GM18520 (cell line): ENCODE data around the gene GRK4.
A peak's percentile ranks its signal among the peaks of the same experiment; 100 is the strongest.
"Not testable (repeated sequence)": the region's sequence is repeated elsewhere in the genome, so short reads cannot be mapped to it uniquely, and the experiment has no call there.

Source experiments
- ATAC-seq: cut with Tn5 transposase; IDR thresholded peaks from one replicate; pipeline ENCODE4 v1.9.1; 2021; ENCODE audit not compliant: unreplicated experiment

Gene GRK4

GRCh38 chr4:2958446-2958845, 4.9 kb upstream of the GRK4 start:
- no peak for ATAC-seq

- ATAC-seq, result not testable (repeated sequence)
Measured at GRCh38 chr4:2960450-2960849, 2.9 kb upstream of the GRK4 start.

GRCh38 chr4:2961421-2961810, 2.0 kb upstream of the GRK4 start:
- no peak for ATAC-seq

GRCh38 chr4:2961811-2962441, 1.4 kb upstream of the GRK4 start:
- ATAC-seq, result no peak

GRCh38 chr4:2962614-2963174, 677 bp upstream of the GRK4 start:
- peak; percentile 5 for ATAC-seq

- ATAC-seq, result no peak
Measured at GRCh38 chr4:2963966-2964471, 648 bp downstream of the GRK4 start.

- no peak for ATAC-seq
Measured at GRCh38 chr4:2964706-2965258, 1.4 kb downstream of the GRK4 start.

- no peak for ATAC-seq
Measured at GRCh38 chr4:2965262-2965661, 1.9 kb downstream of the GRK4 start.

GRCh38 chr4:2968381-2968780, 5.0 kb downstream of the GRK4 start:
- no peak for ATAC-seq

- no peak for ATAC-seq
Measured at GRCh38 chr4:2971275-2971674, 7.9 kb downstream of the GRK4 start.

GRCh38 chr4:2977211-2978088, 14.1 kb downstream of the GRK4 start:
- no peak for ATAC-seq

- ATAC-seq, result no peak
Measured at GRCh38 chr4:2981256-2981819, 18.0 kb downstream of the GRK4 start.

- no peak for ATAC-seq
Measured at GRCh38 chr4:2982012-2982411, 18.6 kb downstream of the GRK4 start.

- not testable (repeated sequence) for ATAC-seq
Measured at GRCh38 chr4:2983715-2984114, 20.3 kb downstream of the GRK4 start.

GRCh38 chr4:2991243-2991642, 27.9 kb downstream of the GRK4 start:
- ATAC-seq, result no peak

- no peak for ATAC-seq
Measured at GRCh38 chr4:2994917-2995316, 31.5 kb downstream of the GRK4 start.

- ATAC-seq, result no peak
Measured at GRCh38 chr4:2995546-2996265, 32.3 kb downstream of the GRK4 start.

- ATAC-seq, result no peak
Measured at GRCh38 chr4:2996415-2996814, 33.0 kb downstream of the GRK4 start.

GRCh38 chr4:3007724-3008123, 44.4 kb downstream of the GRK4 start:
- no peak for ATAC-seq

GRCh38 chr4:3009422-3009821, 46.1 kb downstream of the GRK4 start:
- no peak for ATAC-seq

- ATAC-seq, result no peak
Measured at GRCh38 chr4:3010577-3010976, 47.2 kb downstream of the GRK4 start.
